BJ (cell line): ENCODE measurements around the gene GLI3. TPM values are rescaled to one million over a fixed set of nuclear protein-coding genes. Genes with fewer than 3 reads are reported as not detected.

Source experiments
- CTCF ChIA-PET: fragments of 350-600 bp; formaldehyde crosslinking; extraction: SDS; loops from one replicate; lab custom pipeline; 2021; ENCODE audit warnings: antibody characterized with exemption, inconsistent platforms; lab: Yijun Ruan, JAX
- POLR2A ChIA-PET: fragments of 300-600 bp; sonication (Branson Sonifier 250); formaldehyde crosslinking; extraction: SDS; loops from one replicate; lab custom pipeline; 2021; ENCODE audit warnings: antibody characterized with exemption; lab: Charles Lee
- DNase-seq: peaks from one replicate; pipeline ENCODE4 v3.0.0-alpha.2; 2011; ENCODE audit warnings: low read depth
- H3K27me3 ChIP-seq: 2 replicates; pipeline ENCODE4 v1.6.0; 2011; ENCODE audit warnings: low read length; ENCODE audit not compliant: control insufficient read depth, insufficient read depth
- H3K36me3 ChIP-seq: 2 replicates; pipeline ENCODE4 v1.5.1; 2011; ENCODE audit warnings: low read length; ENCODE audit not compliant: control insufficient read depth, insufficient read depth
- H3K4me3 ChIP-seq: 2 replicates; pipeline ENCODE4 v1.5.1; 2011; ENCODE audit warnings: low read depth, mild to moderate bottlenecking, control low read depth, low read length
- CTCF ChIP-seq: IDR thresholded peaks from 2 replicates; pipeline ENCODE4 v1.5.1; 2011; ENCODE audit warnings: low read depth, mild to moderate bottlenecking, control low read depth, inconsistent platforms, low read length, moderate library complexity; ENCODE audit not compliant: insufficient read depth
- polyA plus RNA-seq: library from polyadenylated mRNA; depleted of rRNA; stranded (reverse); fragments of >200 nt; gene quantifications from 2 replicates; pipeline ENCODE4 v1.2.3, GENCODE V29; 2011

Gene GLI3
- polyA plus RNA-seq, 1 experiment = 5.1 TPM

DNA sequence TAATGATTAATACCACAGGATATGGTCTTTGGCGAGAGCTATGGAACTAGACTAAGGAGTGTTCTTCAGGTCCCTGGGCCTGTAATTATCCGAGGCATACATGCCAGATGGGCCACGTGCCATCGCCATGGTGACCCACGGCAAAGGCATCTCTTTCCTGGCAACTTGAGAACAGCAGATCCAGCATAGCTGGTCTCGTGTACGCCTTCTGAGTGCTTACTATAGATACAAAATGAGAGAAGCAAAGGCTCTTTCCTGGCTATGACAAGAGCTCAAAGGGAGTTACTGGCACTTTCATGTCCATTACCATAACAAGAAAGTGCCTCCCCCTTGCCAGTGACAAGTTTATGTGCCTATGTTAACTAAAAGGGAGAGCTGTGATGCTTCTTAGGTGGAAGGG, 26.0 kb upstream of the GLI3 start:
- ChIA-PET POLR2A (interaction anchor here (0.6 kb wide), 1 partner anchor 60 kb away, joined by 7 read pairs; no protein-coding TSS in a partner anchor), CTCF (interaction anchor here (1.1 to 2.0 kb wide), 2 partner anchors 9 to 10 kb away, joined by 3 to 14 read pairs; no protein-coding TSS in a partner anchor)
- no peak for TF ChIP-seq CTCF
- Histone ChIP-seq H3K4me3 (no peak overlapping the region), H3K27me3 (0 out of 2 replicates have a peak, but pooled peaks cover 1% of the 10 kb centered on the region), H3K36me3 (no peaks in the 10 kb centered on the region)
- peak; percentile 71 for DNase-seq

- H3K4me3 ChIP-seq = no peak overlapping the region
- TF ChIP-seq CTCF = no peak
Observed at GRCh38 chr7:42254217-42254616, 17.2 kb upstream of the GLI3 start.

DNA sequence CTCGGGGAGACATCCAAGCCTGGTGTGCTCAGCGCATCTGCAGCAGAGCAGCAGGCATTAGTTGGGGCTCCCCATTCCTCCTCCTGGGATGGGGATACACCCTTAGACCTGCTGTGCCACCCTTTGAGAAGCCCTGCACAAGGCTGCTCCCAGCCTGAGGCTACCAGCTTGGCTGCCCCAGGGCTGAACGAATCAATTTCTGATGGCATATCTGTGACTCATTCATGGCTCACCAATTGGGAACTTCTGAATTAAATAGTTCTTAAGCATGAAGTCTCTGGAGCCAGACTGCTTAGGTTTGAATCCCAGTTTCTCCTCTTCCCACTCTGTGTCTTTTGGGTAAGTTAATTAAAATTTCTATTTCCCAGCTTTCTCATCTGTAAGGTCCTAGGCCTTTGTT, 16.3 kb upstream of the GLI3 start:
- Histone ChIP-seq H3K27me3 (no peaks in the 10 kb centered on the region), H3K4me3 (no peak overlapping the region), H3K36me3 (no peaks in the 10 kb centered on the region)
- ChIA-PET POLR2A (no interaction called here), CTCF (interaction anchor here (1.5 kb wide), 1 partner anchor 15 kb away, joined by 3 read pairs; no protein-coding TSS in a partner anchor)
- DNase-seq = no peak
- no peak for TF ChIP-seq CTCF

More at GRCh38 chr7:42254217-42254616, 17.2 kb upstream of the GLI3 start:
- H3K36me3 ChIP-seq = no peaks in the 10 kb centered on the region
- ChIA-PET POLR2A (no interaction called here), CTCF (no interaction called here)
- no peak for DNase-seq
- no peaks in the 10 kb centered on the region for H3K27me3 ChIP-seq

GRCh38 chr7:42250411-42250810, 13.4 kb upstream of the GLI3 start:
- ChIA-PET CTCF (no interaction called here), POLR2A (no interaction called here)
- TF ChIP-seq CTCF = no peak
- no peaks in the 10 kb centered on the region for H3K36me3 ChIP-seq
- H3K27me3 ChIP-seq = no peaks in the 10 kb centered on the region
- no peak overlapping the region for H3K4me3 ChIP-seq
- no peak for DNase-seq

DNA sequence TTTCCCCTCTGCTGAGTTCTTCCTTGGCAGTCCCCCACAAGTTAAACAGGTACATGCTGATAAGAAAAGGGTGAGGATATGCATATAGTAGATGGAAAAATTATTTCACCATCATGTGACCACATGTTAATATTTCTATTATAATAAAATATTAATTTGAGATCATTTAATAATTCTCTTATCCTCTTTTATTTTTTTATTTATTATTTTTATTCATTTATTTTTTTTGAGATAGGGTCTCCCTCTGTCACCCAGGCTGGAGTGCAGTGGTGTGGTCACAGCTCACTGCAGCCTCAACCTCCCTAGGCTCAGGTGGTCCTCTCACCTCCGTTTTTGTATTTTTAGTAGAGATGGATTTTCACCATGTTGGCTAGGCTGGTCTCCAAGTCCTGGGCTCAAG, 11.6 kb upstream of the GLI3 start:
- DNase-seq = no peak
- POLR2A ChIA-PET = no interaction called here
- TF ChIP-seq CTCF = no peak
- H3K4me3 ChIP-seq = no peak overlapping the region
- H3K27me3 ChIP-seq = no peaks in the 10 kb centered on the region
- CTCF ChIA-PET = no interaction called here
- H3K36me3 ChIP-seq = no peaks in the 10 kb centered on the region
